Neuronal stem cell (in vitro differentiated cells): ENCODE measurements around the gene THAP11.
"Not testable (repeated sequence)": the region's sequence is repeated elsewhere in the genome, so short reads cannot be mapped to it uniquely, and the experiment has no call there.

Experiments used
- DNase-seq: peaks from one replicate; pipeline ENCODE4 v3.0.0-alpha.2; 2013; ENCODE audit warnings: low spot score
- H2AFZ ChIP-seq: one replicate; pipeline ENCODE4 v1.6.1; 2013; ENCODE audit warnings: mild to moderate bottlenecking, low read length, inconsistent platforms
- H2AK5ac ChIP-seq: 2 replicates; pipeline ENCODE4 v1.6.1; 2013; ENCODE audit warnings: low read depth, mild to moderate bottlenecking, inconsistent platforms, low read length, moderate library complexity, mixed read lengths
- H2BK120ac ChIP-seq: 2 replicates; pipeline ENCODE4 v1.6.1; 2013; ENCODE audit warnings: low read depth, mild to moderate bottlenecking, inconsistent platforms, low read length, moderate library complexity, mixed read lengths
- H2BK12ac ChIP-seq: one replicate; pipeline ENCODE4 v1.6.1; 2013; ENCODE audit warnings: low read length, inconsistent platforms
- H2BK15ac ChIP-seq: 2 replicates; pipeline ENCODE4 v1.6.1; 2013; ENCODE audit warnings: mild to moderate bottlenecking, low read length, inconsistent platforms, mixed read lengths
- H2BK5ac ChIP-seq: one replicate; pipeline ENCODE4 v1.6.1; 2013; ENCODE audit warnings: inconsistent platforms, mild to moderate bottlenecking, low read length, moderate library complexity
- H3K14ac ChIP-seq: one replicate; pipeline ENCODE4 v1.6.1; 2013; ENCODE audit warnings: low read length, inconsistent platforms
- H3K18ac ChIP-seq: 2 replicates; pipeline ENCODE4 v1.6.1; 2013; ENCODE audit warnings: low read length, inconsistent platforms
- H3K23ac ChIP-seq: 2 replicates; pipeline ENCODE4 v1.6.1; 2013; ENCODE audit warnings: low read depth, mild to moderate bottlenecking, mixed read lengths, low read length, inconsistent platforms; ENCODE audit not compliant: poor library complexity
- H3K27ac ChIP-seq: replicated peaks from 3 replicates; pipeline ENCODE4 v1.5.1; 2013; ENCODE audit warnings: low read length, inconsistent platforms
- H3K27me3 ChIP-seq, 3 experiments: 2 replicates each; pipeline ENCODE4 v1.6.1; 2013; ENCODE audit warnings: low read length in 3 of 3, mild to moderate bottlenecking in 2 of 3, inconsistent platforms in 1 of 3, low read depth in 1 of 3, mixed read lengths in 1 of 3, moderate library complexity in 1 of 3; ENCODE audit not compliant: control insufficient read depth in 3 of 3, insufficient read depth in 3 of 3
- H3K36me3 ChIP-seq, 2 donors: replicated peaks in 1 of 2; 2 replicates each; pipeline ENCODE4 v1.6.1; 2013; ENCODE audit warnings: low read length in 2 of 2; ENCODE audit not compliant: control insufficient read depth in 2 of 2, insufficient read depth in 2 of 2
- H3K4ac ChIP-seq: 2 replicates; pipeline ENCODE4 v1.6.1; 2013; ENCODE audit warnings: inconsistent platforms, mild to moderate bottlenecking, low read length, moderate library complexity
- H3K4me1 ChIP-seq, 2 donors: 1 replicate in 1 of 2; 2 replicates in 1 of 2; pipeline ENCODE4 v1.6.1; 2013; ENCODE audit warnings: low read length in 2 of 2, low read depth in 1 of 2; ENCODE audit not compliant: control insufficient read depth in 2 of 2, insufficient read depth in 1 of 2
- H3K4me2 ChIP-seq: one replicate; pipeline ENCODE4 v1.6.1; 2013; ENCODE audit warnings: mild to moderate bottlenecking, low read length, inconsistent platforms; ENCODE audit not compliant: insufficient read depth, poor library complexity, severe bottlenecking
- H3K4me3 ChIP-seq, 2 donors: 2 replicates each; pipeline ENCODE4 v1.5.1; 2013; ENCODE audit warnings: low read length in 2 of 2, mild to moderate bottlenecking in 2 of 2, inconsistent platforms in 1 of 2, moderate library complexity in 1 of 2
- H3K79me1 ChIP-seq: one replicate; pipeline ENCODE4 v1.6.1; 2013; ENCODE audit warnings: low read depth, mild to moderate bottlenecking, inconsistent platforms, low read length, moderate library complexity
- H3K9ac ChIP-seq: one replicate; pipeline ENCODE4 v1.6.1; 2013; ENCODE audit warnings: mild to moderate bottlenecking, low read depth, low read length, inconsistent platforms; ENCODE audit not compliant: poor library complexity
- H3K9me3 ChIP-seq, 2 donors: replicated peaks in 1 of 2; 2 replicates each; pipeline versions ENCODE3 to v1.6.1; 2013; ENCODE audit warnings: low read length in 2 of 2, mild to moderate bottlenecking in 2 of 2, inconsistent platforms in 1 of 2, low read depth in 1 of 2, mixed read lengths in 1 of 2, moderate library complexity in 1 of 2; ENCODE audit not compliant: control insufficient read depth in 2 of 2, insufficient read depth in 1 of 2
- H4K8ac ChIP-seq: one replicate; pipeline ENCODE4 v1.6.1; 2013; ENCODE audit warnings: low read depth, mild to moderate bottlenecking, inconsistent platforms, low read length, moderate library complexity
- H4K91ac ChIP-seq: one replicate; pipeline ENCODE4 v1.6.1; 2013; ENCODE audit warnings: low read length, low read depth, mild to moderate bottlenecking, inconsistent platforms; ENCODE audit not compliant: poor library complexity
- WGBS, 2 donors: extraction: QIAGEN DNeasy Blood & Tissue Kit; methylation state at CpG; one replicate each; pipeline ENCODE4 v1.1.7; 2013; ENCODE audit warnings: missing lambda C conversion rate in 2 of 2, mixed read lengths in 1 of 2; ENCODE audit not compliant: insufficient read length in 2 of 2, insufficient replicate concordance in 1 of 2; ENCODE audit errors: extremely low coverage in 2 of 2; 5-methylcytosine and 5-hydroxymethylcytosine counted together

Gene THAP11

DNA sequence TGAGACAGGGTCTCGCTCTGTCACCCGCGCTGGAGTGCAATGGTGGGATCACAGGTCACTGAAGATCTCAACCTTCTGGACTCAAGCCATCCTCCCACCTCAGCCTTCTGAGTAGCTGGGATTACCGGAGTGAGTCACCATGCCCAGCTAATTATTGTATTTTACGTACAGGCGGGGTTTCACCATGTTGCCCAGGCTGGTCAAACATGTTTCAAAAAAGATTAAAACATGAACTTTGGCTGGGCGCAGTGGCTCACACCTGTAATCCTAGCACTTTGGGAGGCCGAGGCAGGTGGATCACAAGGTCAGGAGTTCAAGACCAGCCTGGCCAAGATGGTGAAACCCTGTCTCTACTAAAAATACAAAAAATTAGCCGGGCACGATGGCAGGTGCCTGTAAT is 4.9 kb upstream of the THAP11 start:
- H3K27ac ChIP-seq, H2BK12ac ChIP-seq, H3K27me3 ChIP-seq, H3K4ac ChIP-seq, H3K4me3 ChIP-seq, H3K14ac ChIP-seq, H2AK5ac ChIP-seq, DNase-seq, H4K8ac ChIP-seq, H3K18ac ChIP-seq, H3K23ac ChIP-seq, H2BK15ac ChIP-seq, H3K79me1 ChIP-seq, H2BK5ac ChIP-seq, H3K9me3 ChIP-seq, H4K91ac ChIP-seq, H3K4me2 ChIP-seq, H3K9ac ChIP-seq, H3K36me3 ChIP-seq, H2AFZ ChIP-seq, H3K4me1 ChIP-seq, H2BK120ac ChIP-seq: not testable (repeated sequence)
- WGBS, 2 donors, result no CpG with 5 or more reads among the region's 10 CpGs

DNA sequence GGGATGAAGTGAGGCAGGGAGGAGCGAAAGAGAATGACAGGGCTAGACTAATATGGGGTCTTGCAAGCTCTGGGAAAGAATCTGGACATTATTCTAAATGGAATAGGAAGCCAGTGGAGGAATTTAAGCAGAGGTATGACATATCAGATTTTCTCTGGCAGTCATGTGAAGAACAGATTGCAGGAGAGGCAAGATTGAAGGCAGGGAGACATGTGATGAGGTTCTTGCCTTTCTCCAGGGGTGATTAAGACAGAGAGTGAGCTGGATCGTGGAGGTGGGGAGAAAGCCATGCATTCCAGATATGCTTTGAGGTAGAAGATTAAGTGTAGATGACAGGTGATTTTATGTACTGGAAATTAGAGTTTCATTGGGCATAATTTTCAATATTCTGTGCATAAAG is 4.3 kb upstream of the THAP11 start:
- Histone ChIP-seq H4K8ac (no peak overlapping the region), H3K4me1 (peaks cover 4% of the 10 kb centered on the region in 2 donors), H4K91ac (no peak overlapping the region), H3K27ac (no peak overlapping the region), H3K9ac (no peak overlapping the region), H3K4ac (no peak overlapping the region), H3K18ac (no peak overlapping the region), H2AFZ (no peak overlapping the region), H3K9me3 (no peaks in the 10 kb centered on the region), H2BK15ac (no peak overlapping the region), H3K23ac (no peak overlapping the region), H2AK5ac (no peak overlapping the region), H3K36me3 (no peaks in the 10 kb centered on the region), H3K4me2 (no peak overlapping the region), H2BK5ac (no peak overlapping the region), H3K4me3 (no peak overlapping the region), H2BK12ac (no peak overlapping the region), H3K79me1 (peaks cover 5% of the 10 kb centered on the region), H2BK120ac (no peak overlapping the region), H3K27me3 (no peaks in the 10 kb centered on the region), H3K14ac (no peak overlapping the region)
- DNase-seq, result no peak
- no CpG with 5 or more reads among the region's 2 CpGs for WGBS, 2 donors

GRCh38 chr16:67841198-67841815 is 813 bp upstream of the THAP11 start:
- peak overlapping the region in 1 of 2 donors; percentile 91 for H3K4me3 ChIP-seq
- H3K23ac ChIP-seq, result peak overlapping the region; percentile 99
- H2AK5ac ChIP-seq, result no peak overlapping the region
- H3K18ac ChIP-seq, result peak overlapping the region; percentile 73
- no peak overlapping the region for H3K9ac ChIP-seq
- peak overlapping the region; percentile 100 for H2AFZ ChIP-seq
- no peak overlapping the region for H3K14ac ChIP-seq
- H3K27ac ChIP-seq, result no peak overlapping the region
- H3K4ac ChIP-seq, result no peak overlapping the region
- H3K9me3 ChIP-seq, result no peaks in the 10 kb centered on the region
- no peak for DNase-seq
- H3K36me3 ChIP-seq, result peaks cover 3 to 16% of the 10 kb centered on the region in 2 donors
- H3K79me1 ChIP-seq, result peaks cover 9% of the 10 kb centered on the region
- H2BK5ac ChIP-seq, result peak overlapping the region; percentile 97
- H4K8ac ChIP-seq, result no peak overlapping the region
- H3K4me2 ChIP-seq, result no peak overlapping the region
- H3K4me1 ChIP-seq, result peaks cover 20 to 23% of the 10 kb centered on the region in 2 donors
- no peaks in the 10 kb centered on the region for H3K27me3 ChIP-seq
- H2BK12ac ChIP-seq, result no peak overlapping the region
- WGBS, 2 donors, result no CpG with 5 or more reads among the region's 17 CpGs
- no peak overlapping the region for H4K91ac ChIP-seq
- peak overlapping the region; percentile 69 for H2BK15ac ChIP-seq
- H2BK120ac ChIP-seq, result no peak overlapping the region

GRCh38 chr16:67842509-67843342 is 606 bp downstream of the THAP11 start:
- H3K4me2 ChIP-seq, result peak overlapping the region; percentile 89
- peak overlapping the region; percentile 51 for H3K27ac ChIP-seq
- no peaks in the 10 kb centered on the region for H3K9me3 ChIP-seq
- peak overlapping the region; percentile 95 for H2BK15ac ChIP-seq
- peak overlapping the region; percentile 100 for H2AFZ ChIP-seq
- H2BK12ac ChIP-seq, result peak overlapping the region; percentile 36
- peak overlapping the region; percentile 88 to 91 for H3K4me3 ChIP-seq
- peaks cover 14% of the 10 kb centered on the region for H3K79me1 ChIP-seq
- H4K8ac ChIP-seq, result no peak overlapping the region
- peak overlapping the region; percentile 99 for H3K23ac ChIP-seq
- H3K4me1 ChIP-seq, result peaks cover 20 to 23% of the 10 kb centered on the region in 2 donors
- no peak overlapping the region for H2BK120ac ChIP-seq
- no CpG with 5 or more reads among the region's 67 CpGs for WGBS, 2 donors
- peaks cover 3 to 16% of the 10 kb centered on the region in 2 donors for H3K36me3 ChIP-seq
- H4K91ac ChIP-seq, result peak overlapping the region; percentile 22
- peak; percentile 50 for DNase-seq
- H3K27me3 ChIP-seq, result no peaks in the 10 kb centered on the region
- peak overlapping the region; percentile 100 for H3K18ac ChIP-seq
- peak overlapping the region; percentile 97 for H2BK5ac ChIP-seq
- H3K4ac ChIP-seq, result no peak overlapping the region
- H2AK5ac ChIP-seq, result peak overlapping the region; percentile 35
- peak overlapping the region; percentile 98 for H3K9ac ChIP-seq
- peak overlapping the region; percentile 91 for H3K14ac ChIP-seq
